ENCODE measurements around the gene HM13.
"Not testable (repeated sequence)": the region's sequence is repeated elsewhere in the genome, so short reads cannot be mapped to it uniquely, and the experiment has no call there.

Gene HM13

DNA sequence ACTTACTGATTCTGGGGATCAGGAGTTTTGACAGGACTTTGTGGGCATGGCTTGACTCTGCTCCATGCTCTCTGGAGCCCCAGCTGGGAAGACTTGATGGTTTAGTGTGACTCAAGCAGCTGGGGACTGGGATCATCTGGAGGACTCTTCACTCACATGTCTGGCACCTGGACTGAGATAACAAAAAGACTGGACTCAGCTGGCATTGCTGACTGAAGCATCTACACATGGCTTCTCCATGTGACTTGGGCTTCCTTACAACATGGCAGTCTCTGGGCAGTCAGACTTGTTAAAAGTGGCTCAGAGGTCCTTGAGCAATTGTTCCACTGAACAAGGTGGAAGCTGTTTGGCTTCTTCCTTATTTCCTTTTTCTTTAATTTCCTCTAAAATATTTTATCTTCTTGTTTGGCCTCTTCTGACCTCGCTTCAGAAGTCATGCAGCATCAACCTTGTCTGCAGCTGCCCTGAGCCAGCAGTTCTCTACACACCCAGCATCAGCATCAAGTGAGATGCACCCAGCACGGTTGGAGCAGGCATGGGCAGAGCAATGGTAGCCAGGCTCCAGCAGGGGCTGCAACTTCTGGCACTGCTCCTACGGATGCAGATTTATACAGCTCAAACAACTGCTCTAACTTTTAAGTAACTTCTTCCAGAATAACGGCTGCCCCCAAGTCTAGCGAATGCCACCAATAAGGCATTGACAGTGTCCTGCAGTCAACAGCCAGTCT, 5.6 kb upstream of the HM13 start:
- no peaks in the 10 kb centered on the region for H3K4me1 ChIP-seq (ENCODE audit: control insufficient read depth, low read depth, low read length)
- H3K27ac ChIP-seq (ENCODE audit: low read length): no peak overlapping the region
- no peaks in the 10 kb centered on the region for H3K9me3 ChIP-seq (ENCODE audit: control insufficient read depth, low read depth, low read length)
- no peak overlapping the region for H3K9ac ChIP-seq (ENCODE audit: low read length)
- no peak overlapping the region for H3K4me3 ChIP-seq (ENCODE audit: low read length)
- no peaks in the 10 kb centered on the region for H3K36me3 ChIP-seq (ENCODE audit: control insufficient read depth, low read depth, low read length)
- no peaks in the 10 kb centered on the region for H3K27me3 ChIP-seq (ENCODE audit: control insufficient read depth, insufficient read depth, low read length)

DNA sequence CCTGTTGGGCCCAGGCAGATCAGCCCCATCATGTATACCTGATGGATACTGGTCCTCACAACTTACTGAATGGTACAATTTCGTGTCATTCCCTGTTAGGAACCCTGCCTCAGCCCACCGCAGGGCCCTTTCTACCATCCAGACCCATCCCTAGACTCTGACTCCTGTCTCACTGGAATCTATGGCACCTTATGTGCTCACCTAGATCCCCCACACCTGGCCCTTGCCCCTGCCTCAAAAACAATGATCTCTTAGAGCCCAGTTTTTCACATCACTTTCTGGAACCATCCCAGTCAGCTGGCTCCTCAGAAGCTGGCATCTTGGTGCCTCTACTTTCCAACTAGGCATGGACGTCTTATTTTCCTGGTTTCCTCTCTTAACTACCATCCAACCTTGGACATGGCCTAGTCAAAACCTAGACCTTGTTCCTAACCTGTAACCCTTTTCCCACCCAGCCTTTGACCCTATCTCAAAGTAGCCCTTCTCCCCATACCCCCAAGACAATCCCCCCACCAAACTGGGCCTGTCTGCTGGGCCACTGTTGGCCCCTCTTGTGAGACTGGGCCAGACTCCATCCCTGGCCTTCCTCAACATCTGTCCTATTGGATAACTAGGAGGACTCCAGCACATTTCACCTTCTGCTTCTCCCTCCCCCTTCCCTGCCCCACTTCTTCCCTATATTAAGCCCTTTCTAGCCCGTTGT, 981 bp downstream of the HM13 start:
- Histone ChIP-seq H3K27ac (ENCODE audit: low read length) (no peak overlapping the region), H3K36me3 (ENCODE audit: control insufficient read depth, low read depth, low read length) (no peaks in the 10 kb centered on the region), H3K4me1 (ENCODE audit: control insufficient read depth, low read depth, low read length) (peaks cover 12% of the 10 kb centered on the region)

DNA sequence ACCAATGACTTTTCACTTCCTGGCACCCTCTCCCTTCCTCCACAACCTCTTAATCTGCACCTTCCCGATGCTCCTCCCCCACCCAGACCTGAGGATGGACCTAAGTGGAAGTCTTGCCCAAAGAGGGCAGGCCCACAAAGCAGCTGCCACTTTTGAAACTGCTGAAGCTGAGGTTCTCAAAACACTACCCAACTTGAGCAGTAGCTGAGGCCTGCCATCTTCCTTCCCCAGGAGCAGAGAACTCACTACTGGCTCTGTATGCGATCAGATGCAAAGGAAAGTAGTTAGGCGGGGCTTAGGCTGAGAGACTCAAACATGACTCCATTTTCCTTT, 1.5 kb downstream of the HM13 start:
- no peaks in the 10 kb centered on the region for H3K9me3 ChIP-seq (ENCODE audit: control insufficient read depth, low read depth, low read length)
- peak overlapping the region; percentile 82 for H3K4me3 ChIP-seq (ENCODE audit: low read length)
- no peak overlapping the region for H3K9ac ChIP-seq (ENCODE audit: low read length)
- H3K36me3 ChIP-seq (ENCODE audit: control insufficient read depth, low read depth, low read length): no peaks in the 10 kb centered on the region
- peaks cover 12% of the 10 kb centered on the region for H3K4me1 ChIP-seq (ENCODE audit: control insufficient read depth, low read depth, low read length)
- no peaks in the 10 kb centered on the region for H3K27me3 ChIP-seq (ENCODE audit: control insufficient read depth, insufficient read depth, low read length)
- H3K27ac ChIP-seq (ENCODE audit: low read length): no peak overlapping the region

More for the DNA sequence above, 981 bp downstream of the HM13 start:
- no peaks in the 10 kb centered on the region for H3K9me3 ChIP-seq (ENCODE audit: control insufficient read depth, low read depth, low read length)
- H3K4me3 ChIP-seq (ENCODE audit: low read length): peak overlapping the region; percentile 82
- H3K27me3 ChIP-seq (ENCODE audit: control insufficient read depth, insufficient read depth, low read length): no peaks in the 10 kb centered on the region
- H3K9ac ChIP-seq (ENCODE audit: low read length): peak overlapping the region; percentile 73

DNA sequence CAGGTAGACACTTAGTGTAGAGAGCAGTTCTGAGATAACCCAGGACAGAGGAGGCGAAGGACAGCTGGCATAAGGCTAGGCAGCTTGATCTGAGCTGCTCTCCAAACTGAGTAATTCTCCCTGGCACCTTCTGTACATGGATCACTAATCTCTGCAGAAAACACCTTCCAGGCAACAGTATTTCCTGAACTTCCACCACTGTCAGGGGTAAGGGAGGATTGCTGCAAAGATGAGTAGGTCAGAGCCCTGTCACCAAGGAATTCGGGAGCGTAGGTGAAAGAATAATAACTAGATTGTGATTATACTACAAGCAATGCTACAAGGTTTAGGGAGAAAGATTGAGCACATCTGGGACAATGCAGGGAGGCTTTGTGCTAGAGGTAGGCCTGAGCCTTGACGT, 1.9 kb downstream of the HM13 start:
- no peak overlapping the region for H3K9ac ChIP-seq (ENCODE audit: low read length)
- no peaks in the 10 kb centered on the region for H3K36me3 ChIP-seq (ENCODE audit: control insufficient read depth, low read depth, low read length)
- H3K27ac ChIP-seq (ENCODE audit: low read length): no peak overlapping the region
- peaks cover 12% of the 10 kb centered on the region for H3K4me1 ChIP-seq (ENCODE audit: control insufficient read depth, low read depth, low read length)
- no peaks in the 10 kb centered on the region for H3K9me3 ChIP-seq (ENCODE audit: control insufficient read depth, low read depth, low read length)
- H3K27me3 ChIP-seq (ENCODE audit: control insufficient read depth, insufficient read depth, low read length): no peaks in the 10 kb centered on the region
- peak overlapping the region; percentile 12 for H3K4me3 ChIP-seq (ENCODE audit: low read length)

GRCh38 chr20:31516651-31517050, 2.4 kb downstream of the HM13 start:
- no peak overlapping the region for H3K9ac ChIP-seq (ENCODE audit: low read length)
- no peak overlapping the region for H3K27ac ChIP-seq (ENCODE audit: low read length)
- H3K4me1 ChIP-seq (ENCODE audit: control insufficient read depth, low read depth, low read length): peaks cover 12% of the 10 kb centered on the region
- no peaks in the 10 kb centered on the region for H3K9me3 ChIP-seq (ENCODE audit: control insufficient read depth, low read depth, low read length)
- H3K27me3 ChIP-seq (ENCODE audit: control insufficient read depth, insufficient read depth, low read length): no peaks in the 10 kb centered on the region
- no peaks in the 10 kb centered on the region for H3K36me3 ChIP-seq (ENCODE audit: control insufficient read depth, low read depth, low read length)
- no peak overlapping the region for H3K4me3 ChIP-seq (ENCODE audit: low read length)

DNA sequence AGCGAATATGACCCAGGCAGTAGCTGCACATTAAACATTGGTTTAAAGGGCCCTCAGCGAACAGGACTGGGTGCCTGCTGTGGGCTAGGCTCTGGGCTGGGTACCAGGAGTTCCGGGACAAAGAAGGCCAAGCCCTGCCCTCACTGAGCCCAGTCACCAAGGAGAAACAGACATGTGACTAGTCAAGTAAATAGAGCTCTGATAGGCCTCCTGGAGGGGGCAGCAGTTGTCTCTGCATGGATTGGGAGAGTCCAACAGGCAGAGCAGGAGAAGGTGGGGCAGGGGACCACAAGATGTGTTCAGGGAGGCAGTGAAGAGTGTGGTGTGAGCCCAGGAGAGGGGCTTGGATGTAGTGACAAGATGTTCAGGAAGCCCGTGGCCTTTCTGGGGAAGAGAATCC, 3.1 kb downstream of the HM13 start:
- H3K27me3 ChIP-seq (ENCODE audit: control insufficient read depth, insufficient read depth, low read length): no peaks in the 10 kb centered on the region
- peaks cover 12% of the 10 kb centered on the region for H3K4me1 ChIP-seq (ENCODE audit: control insufficient read depth, low read depth, low read length)
- H3K27ac ChIP-seq (ENCODE audit: low read length): no peak overlapping the region
- no peak overlapping the region for H3K4me3 ChIP-seq (ENCODE audit: low read length)
- no peaks in the 10 kb centered on the region for H3K9me3 ChIP-seq (ENCODE audit: control insufficient read depth, low read depth, low read length)
- H3K9ac ChIP-seq (ENCODE audit: low read length): no peak overlapping the region
- H3K36me3 ChIP-seq (ENCODE audit: control insufficient read depth, low read depth, low read length): no peaks in the 10 kb centered on the region

- not testable (repeated sequence) for H3K27me3 ChIP-seq (ENCODE audit: control insufficient read depth, insufficient read depth, low read length); H3K9ac ChIP-seq (ENCODE audit: low read length); H3K4me1 ChIP-seq (ENCODE audit: control insufficient read depth, low read depth, low read length); H3K9me3 ChIP-seq (ENCODE audit: control insufficient read depth, low read depth, low read length); H3K4me3 ChIP-seq (ENCODE audit: low read length); H3K27ac ChIP-seq (ENCODE audit: low read length); H3K36me3 ChIP-seq (ENCODE audit: control insufficient read depth, low read depth, low read length)
Measured at GRCh38 chr20:31521267-31521666, 7.0 kb downstream of the HM13 start.

DNA sequence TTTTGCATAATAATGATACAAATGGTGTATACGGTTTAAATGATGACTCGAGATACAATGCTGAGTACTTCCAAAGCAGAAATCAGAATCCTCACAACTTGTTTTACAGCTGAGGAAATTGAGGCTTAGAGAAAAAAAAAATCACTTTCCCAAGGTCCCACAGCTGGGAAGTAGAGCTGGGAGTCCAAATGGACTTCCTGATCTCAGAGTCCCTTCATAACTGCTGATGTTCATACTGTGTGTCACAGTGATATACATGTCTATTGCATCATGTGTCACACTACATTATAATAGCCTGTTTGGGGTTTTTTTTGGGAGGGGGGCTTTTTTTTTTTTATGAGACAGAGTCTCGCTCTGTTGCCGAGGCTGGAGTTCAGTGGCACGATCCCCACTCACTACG, 8.5 kb downstream of the HM13 start:
- no peak overlapping the region for H3K27ac ChIP-seq (ENCODE audit: low read length)
- H3K4me3 ChIP-seq (ENCODE audit: low read length): no peak overlapping the region
- H3K27me3 ChIP-seq (ENCODE audit: control insufficient read depth, insufficient read depth, low read length): no peaks in the 10 kb centered on the region
- no peak overlapping the region for H3K9ac ChIP-seq (ENCODE audit: low read length)
- no peaks in the 10 kb centered on the region for H3K9me3 ChIP-seq (ENCODE audit: control insufficient read depth, low read depth, low read length)
- H3K4me1 ChIP-seq (ENCODE audit: control insufficient read depth, low read depth, low read length): no peaks in the 10 kb centered on the region
- peaks cover 5% of the 10 kb centered on the region for H3K36me3 ChIP-seq (ENCODE audit: control insufficient read depth, low read depth, low read length)

GRCh38 chr20:31523361-31524283, 9.4 kb downstream of the HM13 start:
- no peak overlapping the region for H3K9ac ChIP-seq (ENCODE audit: low read length)
- H3K36me3 ChIP-seq (ENCODE audit: control insufficient read depth, low read depth, low read length): peaks cover 13% of the 10 kb centered on the region
- H3K27me3 ChIP-seq (ENCODE audit: control insufficient read depth, insufficient read depth, low read length): no peaks in the 10 kb centered on the region
- H3K27ac ChIP-seq (ENCODE audit: low read length): no peak overlapping the region
- H3K9me3 ChIP-seq (ENCODE audit: control insufficient read depth, low read depth, low read length): no peaks in the 10 kb centered on the region
- H3K4me3 ChIP-seq (ENCODE audit: low read length): no peak overlapping the region
- H3K4me1 ChIP-seq (ENCODE audit: control insufficient read depth, low read depth, low read length): no peaks in the 10 kb centered on the region

DNA sequence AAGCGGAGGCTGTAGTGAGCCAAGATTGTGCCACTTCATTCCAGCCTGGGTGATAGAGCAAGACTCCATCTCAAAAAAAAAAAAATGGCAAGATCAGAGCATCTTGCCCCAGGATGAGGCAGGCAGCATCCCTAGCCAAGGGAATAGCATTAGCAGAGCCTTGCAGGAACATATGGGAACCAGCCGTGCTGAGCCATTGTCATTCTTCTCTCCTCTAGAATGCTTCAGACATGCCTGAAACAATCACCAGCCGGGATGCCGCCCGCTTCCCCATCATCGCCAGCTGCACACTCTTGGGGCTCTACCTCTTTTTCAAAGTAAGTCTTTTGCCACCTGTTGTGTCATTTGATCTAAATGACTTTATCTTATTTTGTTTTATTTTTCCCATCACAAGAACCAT, 13.0 kb downstream of the HM13 start:
- no peaks in the 10 kb centered on the region for H3K27me3 ChIP-seq (ENCODE audit: control insufficient read depth, insufficient read depth, low read length)
- H3K36me3 ChIP-seq (ENCODE audit: control insufficient read depth, low read depth, low read length): peaks cover 31% of the 10 kb centered on the region
- H3K27ac ChIP-seq (ENCODE audit: low read length): no peak overlapping the region
- no peaks in the 10 kb centered on the region for H3K4me1 ChIP-seq (ENCODE audit: control insufficient read depth, low read depth, low read length)
- H3K9me3 ChIP-seq (ENCODE audit: control insufficient read depth, low read depth, low read length): no peaks in the 10 kb centered on the region
- H3K4me3 ChIP-seq (ENCODE audit: low read length): no peak overlapping the region
- no peak overlapping the region for H3K9ac ChIP-seq (ENCODE audit: low read length)

DNA sequence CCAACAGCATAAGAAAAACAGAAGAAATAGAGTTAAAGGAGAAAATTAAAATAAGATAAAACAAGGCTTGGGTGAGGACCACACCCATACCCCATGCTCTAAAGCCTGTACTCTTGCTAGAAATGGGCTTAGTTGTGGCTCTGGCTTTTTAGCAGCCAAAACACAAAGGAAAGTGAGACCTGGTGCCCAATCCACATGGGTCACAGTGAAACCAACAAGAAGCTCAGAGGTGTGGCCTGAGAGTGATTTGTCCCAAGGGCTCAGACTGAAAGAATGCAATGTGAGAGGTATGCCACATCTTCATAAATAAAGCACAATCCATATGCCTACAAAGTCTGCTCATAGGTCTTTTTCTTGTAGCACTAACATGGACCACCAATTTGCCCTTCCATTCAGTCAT, 21.1 kb downstream of the HM13 start:
- H3K36me3 ChIP-seq (ENCODE audit: control insufficient read depth, low read depth, low read length): peaks cover 63% of the 10 kb centered on the region
- H3K27ac ChIP-seq (ENCODE audit: low read length): no peak overlapping the region
- H3K4me1 ChIP-seq (ENCODE audit: control insufficient read depth, low read depth, low read length): no peaks in the 10 kb centered on the region
- H3K27me3 ChIP-seq (ENCODE audit: control insufficient read depth, insufficient read depth, low read length): no peaks in the 10 kb centered on the region
- H3K4me3 ChIP-seq (ENCODE audit: low read length): no peak overlapping the region
- H3K9me3 ChIP-seq (ENCODE audit: control insufficient read depth, low read depth, low read length): no peaks in the 10 kb centered on the region
- no peak overlapping the region for H3K9ac ChIP-seq (ENCODE audit: low read length)

Data from iPS-18a (cell line).